Ascending aorta (tissue), 2 donors: ENCODE measurements around the gene LRP1-AS. TPM values are rescaled to one million over a fixed set of nuclear protein-coding genes. Genes with fewer than 3 reads are reported as not detected.

ENCODE experiments used
- DNase-seq, 2 donors: peaks; one replicate each; pipeline ENCODE4 v3.0.0-alpha.2; 2019; ENCODE audit warnings: low spot score in 2 of 2
- H3K27ac ChIP-seq, 2 donors: fragments of 200-600 bp; sonication (generic); one replicate each; pipeline ENCODE4 v1.5.1; 2016 to 2017; ENCODE audit warnings: mild to moderate bottlenecking in 1 of 2
- H3K27me3 ChIP-seq: fragments of 200-600 bp; sonication (generic); one replicate; pipeline ENCODE4 v1.5.1; 2017
- H3K36me3 ChIP-seq, 2 donors: fragments of 200-600 bp; sonication (generic); one replicate each; pipeline ENCODE4 v1.5.1; 2016
- H3K4me1 ChIP-seq, 2 donors: fragments of 200-600 bp; sonication (generic); one replicate each; pipeline ENCODE4 v1.5.1; 2016 to 2017; ENCODE audit warnings: mild to moderate bottlenecking in 1 of 2
- H3K4me3 ChIP-seq, 2 donors: fragments of 200-600 bp; sonication (generic); one replicate each; pipeline ENCODE4 v1.5.1; 2016 to 2017; ENCODE audit warnings: mild to moderate bottlenecking in 1 of 2
- H3K9me3 ChIP-seq, 2 donors: fragments of 200-600 bp; sonication (generic); one replicate each; pipeline ENCODE4 v1.5.1; 2016
- intact Hi-C: fragments of 100-400 bp; cut with DNase I; formaldehyde crosslinking; loops from one replicate; pipeline ENCODE4 v1.15.1; 2023
- total RNA-seq: library from RNA; depleted of rRNA; stranded (reverse); fragments of >200 nt; gene quantifications from one replicate; pipeline ENCODE4 v1.1.0, GENCODE V29; 2016
- TF ChIP-seq, protein P1 (sequence below), 3 experiments: fragments of 200-600 bp in 2 of 3; fragments of 450-650 bp in 1 of 3; sonication (generic) in 2 of 3; IDR thresholded peaks; one replicate each; pipeline ENCODE4 v1.5.1; 2016 to 2019; ENCODE audit warnings: antibody characterized with exemption in 3 of 3, mild to moderate bottlenecking in 1 of 3, moderate library complexity in 1 of 3

Gene LRP1-AS
- total RNA-seq, 1 donor from 2014 or later = not detected

DNA sequence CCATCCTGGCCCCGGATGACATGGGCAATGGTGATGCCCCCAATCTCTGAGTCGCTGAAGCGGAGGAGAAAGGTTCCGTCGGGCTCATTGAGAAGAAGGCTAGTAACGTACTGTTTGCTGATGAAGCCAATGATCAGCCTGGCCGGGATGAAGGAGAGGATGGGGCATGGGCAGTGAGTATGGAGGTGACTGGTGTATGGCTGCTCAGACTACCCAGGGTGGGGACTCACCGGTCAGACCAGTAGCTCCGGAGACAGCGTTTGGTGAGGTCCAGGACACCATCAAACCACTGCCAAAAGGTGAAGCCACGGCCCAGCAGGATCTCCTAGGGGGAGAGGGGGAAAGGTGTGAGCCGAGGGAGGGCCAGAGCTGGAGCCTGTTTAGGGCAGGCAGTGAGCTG lies 47.7 kb downstream of the LRP1-AS start:
- TF ChIP-seq, protein P1, sequence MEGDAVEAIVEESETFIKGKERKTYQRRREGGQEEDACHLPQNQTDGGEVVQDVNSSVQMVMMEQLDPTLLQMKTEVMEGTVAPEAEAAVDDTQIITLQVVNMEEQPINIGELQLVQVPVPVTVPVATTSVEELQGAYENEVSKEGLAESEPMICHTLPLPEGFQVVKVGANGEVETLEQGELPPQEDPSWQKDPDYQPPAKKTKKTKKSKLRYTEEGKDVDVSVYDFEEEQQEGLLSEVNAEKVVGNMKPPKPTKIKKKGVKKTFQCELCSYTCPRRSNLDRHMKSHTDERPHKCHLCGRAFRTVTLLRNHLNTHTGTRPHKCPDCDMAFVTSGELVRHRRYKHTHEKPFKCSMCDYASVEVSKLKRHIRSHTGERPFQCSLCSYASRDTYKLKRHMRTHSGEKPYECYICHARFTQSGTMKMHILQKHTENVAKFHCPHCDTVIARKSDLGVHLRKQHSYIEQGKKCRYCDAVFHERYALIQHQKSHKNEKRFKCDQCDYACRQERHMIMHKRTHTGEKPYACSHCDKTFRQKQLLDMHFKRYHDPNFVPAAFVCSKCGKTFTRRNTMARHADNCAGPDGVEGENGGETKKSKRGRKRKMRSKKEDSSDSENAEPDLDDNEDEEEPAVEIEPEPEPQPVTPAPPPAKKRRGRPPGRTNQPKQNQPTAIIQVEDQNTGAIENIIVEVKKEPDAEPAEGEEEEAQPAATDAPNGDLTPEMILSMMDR (IDR thresholded peaks at IDR 0.05) = no peak
- DNase-seq = no peak
- Histone ChIP-seq H3K27ac (peak overlapping the region in 1 of 2 donors; percentile 30), H3K4me3 (no peak overlapping the region), H3K27me3 (no peaks in the 10 kb centered on the region), H3K36me3 (peaks cover 68 to 93% of the 10 kb centered on the region in 2 donors), H3K9me3 (no peaks in the 10 kb centered on the region), H3K4me1 (no peaks in the 10 kb centered on the region)
- intact Hi-C loops = no loop called here

DNA sequence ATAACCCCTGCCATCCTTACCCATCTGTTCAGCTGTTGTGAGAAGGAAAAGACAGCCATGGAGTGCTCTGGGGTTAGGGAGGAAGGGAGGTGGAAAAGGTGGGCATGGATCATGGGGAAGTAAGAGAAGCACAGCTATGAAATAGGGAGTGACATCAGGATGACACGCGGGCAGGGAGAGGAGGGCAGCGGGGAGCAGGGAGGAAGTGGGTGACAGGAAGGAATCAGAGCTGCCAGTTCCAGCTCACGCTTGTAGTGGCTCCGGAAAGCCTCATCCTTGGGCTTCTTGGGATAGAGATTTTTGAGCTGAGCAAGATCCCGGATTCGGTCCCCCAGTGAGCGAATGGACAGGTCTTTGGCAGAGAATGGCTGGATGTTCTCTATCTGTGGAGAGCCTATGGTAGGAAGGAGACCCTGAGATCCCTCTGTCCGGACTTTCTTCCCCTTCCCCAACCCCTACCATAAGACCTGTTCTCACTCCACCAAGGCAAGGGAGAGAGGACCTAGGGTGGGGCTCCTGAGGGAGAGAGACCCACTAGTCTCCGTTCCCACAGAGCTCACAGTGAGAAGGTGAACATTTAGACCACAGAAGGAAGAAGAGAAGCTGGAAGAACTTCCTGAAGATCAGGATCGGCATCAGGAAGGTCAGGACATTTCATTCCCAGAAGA lies 48.2 kb downstream of the LRP1-AS start:
- TF ChIP-seq, protein P1 (IDR thresholded peaks at IDR 0.05) = no peak
- no peak for DNase-seq
- Histone ChIP-seq H3K27me3 (no peaks in the 10 kb centered on the region), H3K9me3 (no peaks in the 10 kb centered on the region), H3K27ac (peak overlapping the region in 1 of 2 donors; percentile 30), H3K4me1 (peaks cover 3 to 4% of the 10 kb centered on the region in 2 donors), H3K4me3 (no peak overlapping the region), H3K36me3 (peaks cover 63 to 92% of the 10 kb centered on the region in 2 donors)
- intact Hi-C loops = no loop called here

DNA sequence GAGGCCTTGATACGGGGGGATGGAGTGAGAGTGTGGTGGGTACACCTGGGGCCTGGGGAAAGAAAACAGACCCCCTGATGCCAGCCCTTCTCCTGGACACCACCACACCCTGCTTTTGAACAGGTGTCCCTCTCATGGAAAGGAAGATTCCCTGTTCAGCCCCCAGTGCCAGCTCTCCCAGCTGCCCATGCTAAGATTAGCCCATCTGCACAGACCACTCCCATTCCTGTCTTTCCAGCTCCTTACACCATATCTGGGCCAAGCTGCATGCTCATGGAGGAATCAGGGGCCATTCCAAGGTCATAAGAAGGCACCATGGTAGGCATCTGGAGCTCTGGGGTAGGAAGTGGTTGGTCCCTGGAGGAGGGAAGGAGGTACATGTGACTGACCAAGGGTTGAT lies 48.9 kb downstream of the LRP1-AS start:
- no peak for DNase-seq
- Histone ChIP-seq H3K27ac (no peak overlapping the region), H3K4me3 (no peak overlapping the region), H3K4me1 (peaks cover 6 to 8% of the 10 kb centered on the region in 2 donors), H3K27me3 (no peaks in the 10 kb centered on the region), H3K9me3 (no peaks in the 10 kb centered on the region), H3K36me3 (peaks cover 57 to 85% of the 10 kb centered on the region in 2 donors)
- intact Hi-C loops = no loop called here
- TF ChIP-seq, protein P1 (IDR thresholded peaks at IDR 0.05) = no peak

DNA sequence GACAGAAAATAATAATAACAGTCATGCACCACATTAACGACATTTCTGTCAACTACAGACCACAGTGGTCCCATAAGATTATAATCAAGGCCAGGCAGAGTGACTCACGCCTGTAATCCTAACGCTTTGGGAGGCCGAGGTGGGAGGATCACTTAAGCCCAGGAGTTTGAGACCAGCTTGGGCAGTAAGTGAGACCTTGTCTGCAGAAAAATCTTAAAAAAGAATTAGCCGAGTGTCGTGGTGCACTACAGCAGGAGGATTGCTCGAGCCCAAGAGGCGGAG lies 49.9 kb downstream of the LRP1-AS start:
- intact Hi-C loops = no loop called here
- Histone ChIP-seq H3K36me3 (peaks cover 58 to 89% of the 10 kb centered on the region in 2 donors), H3K27me3 (no peaks in the 10 kb centered on the region), H3K4me1 (peaks cover 10 to 19% of the 10 kb centered on the region in 2 donors), H3K4me3 (no peak overlapping the region), H3K27ac (no peak overlapping the region), H3K9me3 (no peaks in the 10 kb centered on the region)
- DNase-seq = no peak
- TF ChIP-seq, protein P1 (IDR thresholded peaks at IDR 0.05) = no peak

DNA sequence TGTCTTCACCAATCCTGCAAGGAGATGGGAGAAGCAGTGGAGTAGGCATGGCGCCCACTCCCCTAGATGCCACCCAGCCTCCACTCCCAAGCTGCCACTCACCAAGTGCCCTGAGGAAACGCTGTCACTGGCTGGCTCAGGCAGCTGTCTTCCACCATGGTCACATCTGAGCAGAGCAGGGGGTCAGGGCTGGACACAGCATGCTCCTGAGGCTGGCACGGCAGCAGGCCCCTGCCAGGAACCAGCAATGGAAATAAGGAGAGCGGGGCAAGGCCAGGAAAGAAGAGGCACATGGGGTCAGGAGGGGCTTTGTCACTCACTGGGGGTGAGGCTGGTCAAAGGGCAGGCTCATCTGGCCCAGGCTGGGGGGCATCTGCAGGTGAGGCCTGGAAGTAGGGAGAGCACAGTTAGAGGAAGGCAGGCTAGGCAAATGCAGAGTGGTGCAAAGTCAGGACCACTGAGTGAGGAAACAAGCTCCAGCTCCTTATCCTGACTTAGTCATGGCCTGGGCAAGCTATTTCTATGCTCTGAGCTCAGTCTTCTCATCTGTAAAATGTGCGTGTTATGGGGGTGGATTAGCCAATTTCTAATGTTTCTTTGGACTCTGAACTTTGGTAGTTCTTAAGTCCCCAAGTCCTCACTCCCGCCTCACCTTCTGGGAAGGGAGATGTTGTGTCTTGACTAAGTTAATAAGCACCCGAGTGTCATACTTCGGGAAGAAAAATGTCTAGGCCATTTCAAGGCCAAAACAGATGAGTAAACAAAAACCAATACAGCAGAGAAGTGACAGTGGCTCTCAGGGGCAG lies 50.5 kb downstream of the LRP1-AS start:
- no peaks in the 10 kb centered on the region for H3K9me3 ChIP-seq
- no peak for DNase-seq
- intact Hi-C loops = no loop called here
- H3K4me1 ChIP-seq = peaks cover 10 to 24% of the 10 kb centered on the region in 2 donors
- TF ChIP-seq, protein P1 (IDR thresholded peaks at IDR 0.05) = no peak
- H3K36me3 ChIP-seq = peaks cover 64 to 89% of the 10 kb centered on the region in 2 donors
- H3K27me3 ChIP-seq = no peaks in the 10 kb centered on the region
- peak overlapping the region in 1 of 2 donors; percentile 26 for H3K27ac ChIP-seq
- no peak overlapping the region for H3K4me3 ChIP-seq
